ENCODE results near the gene TRIML2.
"Not testable (repeated sequence)": the region's sequence is repeated elsewhere in the genome, so short reads cannot be mapped to it uniquely, and the experiment has no call there.

TRIML2 gene

DNA sequence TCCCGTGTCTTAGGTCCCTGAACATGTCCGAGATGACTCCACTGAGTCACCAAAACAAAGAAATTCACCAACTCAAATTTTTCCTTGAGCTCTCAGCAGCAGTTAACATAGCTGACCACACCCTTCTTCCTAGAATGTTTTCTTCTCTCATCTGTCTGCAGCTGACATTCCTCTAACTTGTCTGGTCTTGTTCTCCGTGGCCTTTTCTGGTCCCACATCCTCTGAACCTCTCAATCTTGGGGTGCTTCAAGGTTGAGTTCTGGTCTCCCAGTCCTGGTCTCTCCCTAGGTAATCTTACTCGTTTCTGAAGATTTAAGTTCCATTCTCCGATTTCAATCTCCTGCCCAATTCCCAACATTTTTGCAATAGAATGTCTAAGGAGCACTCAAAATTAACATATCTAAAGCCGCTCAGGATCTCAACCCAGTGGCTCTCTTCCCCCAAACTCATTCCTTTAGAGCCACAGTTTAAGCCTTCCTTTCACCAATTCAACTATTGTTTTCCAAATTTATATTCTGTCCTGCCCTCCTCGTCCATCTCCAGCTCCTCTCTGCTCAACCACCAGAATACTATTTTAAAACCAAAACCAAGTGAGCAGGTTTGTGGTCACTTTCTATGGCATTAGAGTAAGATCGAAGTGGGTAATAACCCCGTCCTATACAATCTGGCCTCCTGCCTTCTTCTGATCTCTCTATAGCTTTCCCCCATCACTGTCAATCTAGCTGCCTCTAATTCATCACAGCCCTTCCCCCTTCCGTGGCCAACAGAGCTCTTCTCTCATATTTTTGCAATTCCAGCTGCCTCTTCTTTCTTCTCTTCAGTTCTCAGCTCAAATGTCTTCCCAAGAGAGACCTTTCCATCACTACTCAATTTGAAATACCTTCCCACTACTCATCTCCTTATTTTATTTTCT, 1.2 kb downstream of the TRIML2 start:
- H3K36me3 ChIP-seq (ENCODE audit: control insufficient read depth in 2 of 2, insufficient read depth in 2 of 2, low read length in 2 of 2): no peaks in the 10 kb centered on the region
- H3K4me1 ChIP-seq (ENCODE audit: control insufficient read depth, insufficient read depth, low read length): no peaks in the 10 kb centered on the region
- no peaks in the 10 kb centered on the region for H3K9me3 ChIP-seq (ENCODE audit: control insufficient read depth in 2 of 2, low read length in 2 of 2)
- no peak overlapping the region for H3K27ac ChIP-seq (ENCODE audit: low read length)
- no peaks in the 10 kb centered on the region for H3K27me3 ChIP-seq (ENCODE audit: control insufficient read depth in 1 of 2, insufficient read depth in 2 of 2, low read length in 2 of 2)
- no peak overlapping the region for H3K9ac ChIP-seq (ENCODE audit: low read length in 2 of 2)
- H3K4me3 ChIP-seq (ENCODE audit: low read length in 2 of 2): no peak overlapping the region

DNA sequence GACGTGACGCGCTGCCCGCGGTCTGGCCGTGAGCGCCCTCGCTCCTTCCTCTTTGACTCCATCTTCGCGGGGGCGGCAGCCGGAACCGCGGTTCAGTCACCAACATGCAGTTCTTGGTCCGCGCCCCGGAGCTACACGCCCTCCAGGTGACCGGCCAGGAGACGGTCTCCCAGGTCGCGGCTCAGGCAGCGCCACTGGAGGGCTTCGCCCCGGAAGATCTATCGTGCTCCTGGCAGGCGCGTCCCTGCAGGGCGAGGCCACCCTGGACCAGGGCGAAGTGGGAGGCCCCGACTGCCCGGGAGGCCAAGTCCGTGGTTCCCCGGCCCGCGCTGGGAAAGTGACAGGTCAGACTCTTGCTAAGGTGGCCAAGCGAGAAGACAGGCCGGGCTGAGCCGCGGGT, 2.9 kb downstream of the TRIML2 start:
- Histone ChIP-seq H3K4me1 (ENCODE audit: control insufficient read depth, insufficient read depth, low read length) (no peaks in the 10 kb centered on the region), H3K9ac (ENCODE audit: low read length in 2 of 2) (no peak overlapping the region), H3K36me3 (ENCODE audit: control insufficient read depth in 2 of 2, insufficient read depth in 2 of 2, low read length in 2 of 2) (no peaks in the 10 kb centered on the region), H3K27ac (ENCODE audit: low read length) (no peak overlapping the region), H3K27me3 (ENCODE audit: control insufficient read depth in 1 of 2, insufficient read depth in 2 of 2, low read length in 2 of 2) (no peaks in the 10 kb centered on the region), H3K9me3 (ENCODE audit: control insufficient read depth in 2 of 2, low read length in 2 of 2) (no peaks in the 10 kb centered on the region), H3K4me3 (ENCODE audit: low read length in 2 of 2) (no peak overlapping the region)

DNA sequence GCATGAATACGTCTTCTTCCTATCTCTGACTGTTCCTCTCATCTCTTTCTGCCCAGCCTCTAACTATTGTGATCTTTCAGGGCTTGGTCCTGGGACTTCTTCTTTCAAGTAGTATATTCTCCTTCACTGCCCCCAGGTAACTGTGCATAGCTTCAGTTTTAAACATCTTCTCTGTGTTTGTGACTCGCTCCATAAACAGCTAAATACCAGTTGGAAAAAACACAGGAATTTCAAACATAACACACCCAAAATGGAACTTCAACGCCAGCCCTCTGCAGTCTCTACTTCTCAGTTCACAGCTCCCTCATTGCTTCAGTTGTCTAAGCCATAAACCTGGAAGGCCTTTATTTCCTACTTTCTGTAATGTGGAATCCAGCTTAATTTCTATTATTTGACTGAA, 16.6 kb downstream of the TRIML2 start:
- no peaks in the 10 kb centered on the region for H3K27me3 ChIP-seq (ENCODE audit: control insufficient read depth in 1 of 2, insufficient read depth in 2 of 2, low read length in 2 of 2)
- H3K4me1 ChIP-seq (ENCODE audit: control insufficient read depth, insufficient read depth, low read length): no peaks in the 10 kb centered on the region
- no peak overlapping the region for H3K4me3 ChIP-seq (ENCODE audit: low read length in 2 of 2)
- no peak overlapping the region for H3K9ac ChIP-seq (ENCODE audit: low read length in 2 of 2)
- no peaks in the 10 kb centered on the region for H3K36me3 ChIP-seq (ENCODE audit: control insufficient read depth in 2 of 2, insufficient read depth in 2 of 2, low read length in 2 of 2)
- H3K9me3 ChIP-seq (ENCODE audit: control insufficient read depth in 2 of 2, low read length in 2 of 2): no peaks in the 10 kb centered on the region
- no peak overlapping the region for H3K27ac ChIP-seq (ENCODE audit: low read length)

DNA sequence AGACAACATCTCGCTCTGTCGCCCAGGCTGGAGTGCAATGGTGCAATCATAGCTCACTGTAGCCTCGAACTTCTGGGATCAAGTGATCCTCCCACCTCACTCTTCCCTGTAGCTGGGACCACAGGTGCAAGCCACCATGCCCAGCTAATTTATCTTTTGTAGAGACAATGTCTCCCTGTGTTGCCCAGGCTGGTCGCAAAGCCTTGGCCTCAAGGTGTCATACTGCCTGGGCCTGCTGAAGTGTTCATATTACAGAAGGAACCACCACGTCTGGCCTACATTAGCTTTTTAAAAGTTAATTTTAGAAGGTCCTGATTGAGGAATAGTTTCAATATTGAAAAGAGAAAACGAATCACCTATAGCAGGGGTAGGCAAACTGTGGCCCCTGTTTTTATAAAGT, 22.5 kb downstream of the TRIML2 start:
- no peak overlapping the region for H3K4me3 ChIP-seq (ENCODE audit: low read length in 2 of 2)
- H3K27ac ChIP-seq (ENCODE audit: low read length): no peak overlapping the region
- H3K4me1 ChIP-seq (ENCODE audit: control insufficient read depth, insufficient read depth, low read length): no peaks in the 10 kb centered on the region
- no peaks in the 10 kb centered on the region for H3K27me3 ChIP-seq (ENCODE audit: control insufficient read depth in 1 of 2, insufficient read depth in 2 of 2, low read length in 2 of 2)
- no peak overlapping the region for H3K9ac ChIP-seq (ENCODE audit: low read length in 2 of 2)
- no peaks in the 10 kb centered on the region for H3K9me3 ChIP-seq (ENCODE audit: control insufficient read depth in 2 of 2, low read length in 2 of 2)
- no peaks in the 10 kb centered on the region for H3K36me3 ChIP-seq (ENCODE audit: control insufficient read depth in 2 of 2, insufficient read depth in 2 of 2, low read length in 2 of 2)

DNA sequence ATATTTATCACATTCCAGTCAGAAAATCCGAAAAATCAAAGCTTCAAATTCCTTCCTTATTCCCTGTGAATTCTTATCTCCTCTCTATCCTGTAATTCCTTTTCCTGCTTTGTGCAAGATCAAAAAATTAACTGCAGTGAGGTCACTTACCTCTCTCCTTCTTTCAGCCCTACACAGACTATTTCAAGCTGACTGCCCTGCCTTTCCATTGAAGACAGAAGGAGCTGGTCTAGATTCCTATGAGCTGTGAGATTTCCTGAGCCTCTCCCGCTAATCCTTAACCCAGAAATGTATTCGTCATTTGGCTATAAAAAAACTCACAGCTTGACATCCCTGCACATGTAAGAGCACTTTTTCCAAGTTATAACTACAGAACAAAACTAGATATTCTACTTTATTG, 26.6 kb downstream of the TRIML2 start:
- no peaks in the 10 kb centered on the region for H3K4me1 ChIP-seq (ENCODE audit: control insufficient read depth, insufficient read depth, low read length)
- no peak overlapping the region for H3K27ac ChIP-seq (ENCODE audit: low read length)
- H3K27me3 ChIP-seq (ENCODE audit: control insufficient read depth in 1 of 2, insufficient read depth in 2 of 2, low read length in 2 of 2): no peaks in the 10 kb centered on the region
- H3K9me3 ChIP-seq (ENCODE audit: control insufficient read depth in 2 of 2, low read length in 2 of 2): no peaks in the 10 kb centered on the region
- no peak overlapping the region for H3K4me3 ChIP-seq (ENCODE audit: low read length in 2 of 2)
- H3K36me3 ChIP-seq (ENCODE audit: control insufficient read depth in 2 of 2, insufficient read depth in 2 of 2, low read length in 2 of 2): no peaks in the 10 kb centered on the region
- H3K9ac ChIP-seq (ENCODE audit: low read length in 2 of 2): no peak overlapping the region

DNA sequence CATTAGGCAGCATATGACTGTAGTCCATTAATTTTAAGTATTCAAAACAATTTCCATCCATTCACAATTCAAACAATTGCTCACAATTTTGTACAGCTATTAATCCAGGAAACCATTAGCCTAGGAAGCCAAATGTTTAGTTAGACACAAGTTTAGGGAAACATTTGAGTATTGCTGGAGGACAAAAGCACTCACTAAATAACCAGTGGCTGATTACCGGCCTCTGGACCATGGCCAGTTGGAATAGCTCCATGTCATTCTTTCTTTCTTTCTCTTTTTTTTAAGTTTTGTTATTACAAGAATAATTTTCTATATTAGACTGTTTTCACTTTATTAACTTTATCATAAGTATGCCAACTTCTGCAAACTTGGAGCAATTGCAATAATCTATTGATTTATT, 31.3 kb downstream of the TRIML2 start:
- H3K9ac ChIP-seq (ENCODE audit: low read length in 2 of 2): no peak overlapping the region
- H3K4me1 ChIP-seq (ENCODE audit: control insufficient read depth, insufficient read depth, low read length): no peaks in the 10 kb centered on the region
- H3K36me3 ChIP-seq (ENCODE audit: control insufficient read depth in 2 of 2, insufficient read depth in 2 of 2, low read length in 2 of 2): no peaks in the 10 kb centered on the region
- no peak overlapping the region for H3K27ac ChIP-seq (ENCODE audit: low read length)
- no peaks in the 10 kb centered on the region for H3K27me3 ChIP-seq (ENCODE audit: control insufficient read depth in 1 of 2, insufficient read depth in 2 of 2, low read length in 2 of 2)
- H3K9me3 ChIP-seq (ENCODE audit: control insufficient read depth in 2 of 2, low read length in 2 of 2): no peaks in the 10 kb centered on the region
- no peak overlapping the region for H3K4me3 ChIP-seq (ENCODE audit: low read length in 2 of 2)

DNA sequence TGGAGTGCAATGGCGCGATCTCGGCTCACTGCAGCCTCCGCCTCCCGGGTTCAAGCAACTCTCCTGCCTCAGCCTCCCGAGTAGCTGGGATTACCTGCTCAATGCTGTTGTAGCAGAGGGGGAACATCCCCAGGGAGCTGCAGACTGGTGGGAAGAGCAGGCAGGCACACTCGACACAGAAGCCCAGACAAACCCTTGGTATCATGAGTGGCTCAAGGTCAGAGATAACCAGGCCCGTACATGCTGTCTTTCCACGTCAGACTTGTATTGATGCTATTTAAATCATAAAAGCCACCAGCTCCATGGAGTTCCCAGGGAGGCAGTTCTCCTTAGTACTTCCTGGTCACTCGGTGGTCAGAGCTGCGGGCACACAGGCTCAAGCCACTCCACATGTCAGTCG, 33.2 kb downstream of the TRIML2 start:
- no peak overlapping the region for H3K27ac ChIP-seq (ENCODE audit: low read length)
- H3K9ac ChIP-seq (ENCODE audit: low read length in 2 of 2): no peak overlapping the region
- H3K36me3 ChIP-seq (ENCODE audit: control insufficient read depth in 2 of 2, insufficient read depth in 2 of 2, low read length in 2 of 2): no peaks in the 10 kb centered on the region
- no peaks in the 10 kb centered on the region for H3K27me3 ChIP-seq (ENCODE audit: control insufficient read depth in 1 of 2, insufficient read depth in 2 of 2, low read length in 2 of 2)
- H3K9me3 ChIP-seq (ENCODE audit: control insufficient read depth in 2 of 2, low read length in 2 of 2): no peaks in the 10 kb centered on the region
- H3K4me3 ChIP-seq (ENCODE audit: low read length in 2 of 2): no peak overlapping the region
- H3K4me1 ChIP-seq (ENCODE audit: control insufficient read depth, insufficient read depth, low read length): no peaks in the 10 kb centered on the region

DNA sequence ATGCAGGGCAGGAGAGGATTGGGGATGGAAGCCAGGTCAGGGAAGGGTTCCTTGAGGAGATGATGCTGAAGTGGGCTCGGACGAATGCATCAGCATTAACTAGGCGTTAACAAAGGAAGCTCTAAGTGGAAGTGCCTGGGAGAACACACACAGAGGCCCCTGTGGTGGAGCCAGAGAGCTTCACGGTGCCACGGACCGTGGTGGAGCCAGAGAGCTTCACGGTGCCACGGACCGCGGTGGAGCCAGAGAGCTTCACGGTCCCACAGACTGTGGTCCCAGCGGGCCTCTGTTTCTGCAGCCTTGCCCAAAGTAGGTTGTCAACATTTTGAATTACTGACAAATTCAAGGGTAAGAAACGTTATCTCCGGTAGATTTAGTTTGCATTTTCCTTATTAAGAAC, 48.3 kb downstream of the TRIML2 start:
- Histone ChIP-seq H3K9ac (ENCODE audit: low read length in 2 of 2) (no peak overlapping the region), H3K9me3 (ENCODE audit: control insufficient read depth in 2 of 2, low read length in 2 of 2) (no peaks in the 10 kb centered on the region), H3K27me3 (ENCODE audit: control insufficient read depth in 1 of 2, insufficient read depth in 2 of 2, low read length in 2 of 2) (no peaks in the 10 kb centered on the region), H3K4me3 (ENCODE audit: low read length in 2 of 2) (no peak overlapping the region), H3K27ac (ENCODE audit: low read length) (no peak overlapping the region), H3K4me1 (ENCODE audit: control insufficient read depth, insufficient read depth, low read length) (no peaks in the 10 kb centered on the region), H3K36me3 (ENCODE audit: control insufficient read depth in 2 of 2, insufficient read depth in 2 of 2, low read length in 2 of 2) (no peaks in the 10 kb centered on the region)

DNA sequence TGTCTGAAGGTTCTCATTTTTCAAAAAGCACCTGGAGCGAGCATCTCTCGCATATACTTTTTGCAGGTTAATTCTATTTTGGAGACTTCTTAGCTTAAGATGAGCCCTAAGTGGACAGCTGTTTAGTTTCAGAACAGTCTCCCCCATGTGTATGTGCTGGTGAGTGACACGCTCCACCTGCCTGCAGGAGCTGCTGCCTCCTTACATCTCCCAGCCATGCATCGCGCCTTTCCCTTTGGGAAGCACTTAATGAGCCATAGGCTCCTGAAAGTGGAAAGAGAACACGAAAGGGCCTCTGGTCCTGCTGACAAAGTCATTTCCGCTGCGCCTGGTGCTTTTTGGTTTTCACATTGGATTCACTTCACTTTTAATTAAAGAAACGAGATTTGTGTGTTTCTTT, 56.1 kb downstream of the TRIML2 start:
- no peak overlapping the region for H3K9ac ChIP-seq (ENCODE audit: low read length in 2 of 2)
- H3K36me3 ChIP-seq (ENCODE audit: control insufficient read depth in 2 of 2, insufficient read depth in 2 of 2, low read length in 2 of 2): no peaks in the 10 kb centered on the region
- no peaks in the 10 kb centered on the region for H3K9me3 ChIP-seq (ENCODE audit: control insufficient read depth in 2 of 2, low read length in 2 of 2)
- H3K4me3 ChIP-seq (ENCODE audit: low read length in 2 of 2): no peak overlapping the region
- H3K27me3 ChIP-seq (ENCODE audit: control insufficient read depth in 1 of 2, insufficient read depth in 2 of 2, low read length in 2 of 2): no peaks in the 10 kb centered on the region
- no peaks in the 10 kb centered on the region for H3K4me1 ChIP-seq (ENCODE audit: control insufficient read depth, insufficient read depth, low read length)
- no peak overlapping the region for H3K27ac ChIP-seq (ENCODE audit: low read length)

DNA sequence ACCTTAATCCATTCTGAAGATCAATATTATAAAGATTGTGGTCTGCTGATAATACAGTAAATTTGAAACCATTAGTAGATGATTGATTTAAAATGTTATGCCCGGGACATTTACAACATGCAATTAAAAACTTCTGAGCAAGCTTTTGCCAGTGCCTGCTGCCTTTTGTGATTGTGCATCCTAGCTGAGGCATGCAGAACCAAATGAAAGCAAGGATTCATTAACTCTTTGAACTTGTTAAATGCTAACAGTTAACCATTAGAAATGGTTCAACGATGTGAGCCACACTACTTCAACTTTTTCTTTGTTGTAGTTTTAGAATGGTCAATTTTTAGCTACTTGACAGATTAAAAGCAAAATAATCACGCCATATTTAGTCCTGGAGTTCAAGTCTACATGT, 62.7 kb downstream of the TRIML2 start:
- H3K27ac ChIP-seq (ENCODE audit: low read length): no peak overlapping the region
- H3K36me3 ChIP-seq (ENCODE audit: control insufficient read depth in 2 of 2, insufficient read depth in 2 of 2, low read length in 2 of 2): no peaks in the 10 kb centered on the region
- H3K4me1 ChIP-seq (ENCODE audit: control insufficient read depth, insufficient read depth, low read length): no peaks in the 10 kb centered on the region
- no peak overlapping the region for H3K9ac ChIP-seq (ENCODE audit: low read length in 2 of 2)
- no peaks in the 10 kb centered on the region for H3K9me3 ChIP-seq (ENCODE audit: control insufficient read depth in 2 of 2, low read length in 2 of 2)
- H3K4me3 ChIP-seq (ENCODE audit: low read length in 2 of 2): no peak overlapping the region
- no peaks in the 10 kb centered on the region for H3K27me3 ChIP-seq (ENCODE audit: control insufficient read depth in 1 of 2, insufficient read depth in 2 of 2, low read length in 2 of 2)

DNA sequence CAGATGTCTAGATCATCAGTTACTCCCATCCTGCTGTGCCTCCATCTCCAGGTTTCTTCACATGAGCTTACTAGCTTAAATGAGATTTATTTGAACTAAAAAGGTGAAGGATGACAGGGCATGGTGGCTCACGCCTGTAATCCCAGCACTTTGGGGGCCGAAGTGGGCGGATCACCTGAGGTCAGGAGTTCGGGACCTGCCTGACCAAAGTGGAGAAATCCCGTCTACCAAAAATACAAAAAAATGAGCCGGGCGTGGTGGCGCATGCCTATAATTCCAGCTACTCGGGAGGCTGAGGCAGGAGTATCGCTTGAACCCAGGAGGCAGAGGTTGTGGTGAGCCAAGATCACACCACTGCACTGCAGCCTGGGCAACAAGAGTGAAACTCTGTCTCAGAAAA, 63.9 kb downstream of the TRIML2 start:
- not testable (repeated sequence) for H3K4me1 ChIP-seq (ENCODE audit: control insufficient read depth, insufficient read depth, low read length); H3K27me3 ChIP-seq (ENCODE audit: control insufficient read depth in 1 of 2, insufficient read depth in 2 of 2, low read length in 2 of 2); H3K9me3 ChIP-seq (ENCODE audit: control insufficient read depth in 2 of 2, low read length in 2 of 2); H3K36me3 ChIP-seq (ENCODE audit: control insufficient read depth in 2 of 2, insufficient read depth in 2 of 2, low read length in 2 of 2); H3K27ac ChIP-seq (ENCODE audit: low read length); H3K9ac ChIP-seq (ENCODE audit: low read length in 2 of 2); H3K4me3 ChIP-seq (ENCODE audit: low read length in 2 of 2)

All from stomach smooth muscle (tissue), 2 donors.